Epidermal melanocyte (primary cell): ENCODE results near the gene SREK1.

Experiments used
- DNase-seq: peaks from one replicate; pipeline ENCODE4 v3.0.0; 2011; ENCODE audit warnings: low spot score; ENCODE audit not compliant: insufficient read length

SREK1 gene

GRCh38 chr5:66164044-66164790 is 20.1 kb downstream of the SREK1 start:
- no peak for DNase-seq

GRCh38 chr5:66168226-66168625 is 24.1 kb downstream of the SREK1 start:
- DNase-seq = no peak

- DNase-seq = no peak
These were observed 25.4 kb downstream of the SREK1 start for GRCh38 chr5:66169534-66169933.

GRCh38 chr5:66170195-66170919 is 26.3 kb downstream of the SREK1 start:
- no peak for DNase-seq

GRCh38 chr5:66171349-66172344 is 27.5 kb downstream of the SREK1 start:
- no peak for DNase-seq

GRCh38 chr5:66174338-66174737 is 30.2 kb downstream of the SREK1 start:
- no peak for DNase-seq

GRCh38 chr5:66178799-66179198 is 34.7 kb downstream of the SREK1 start:
- no peak for DNase-seq

- no peak for DNase-seq
These were observed 35.4 kb downstream of the SREK1 start for GRCh38 chr5:66179297-66180051.

- DNase-seq = no peak
These were observed 36.4 kb downstream of the SREK1 start for GRCh38 chr5:66180282-66181155.

GRCh38 chr5:66186108-66186507 is 42.0 kb downstream of the SREK1 start:
- no peak for DNase-seq

- DNase-seq = no peak
These were observed 49.3 kb downstream of the SREK1 start for GRCh38 chr5:66193419-66193818.

GRCh38 chr5:66197764-66198405 is 53.8 kb downstream of the SREK1 start:
- DNase-seq = no peak

GRCh38 chr5:66198837-66199236 is 54.7 kb downstream of the SREK1 start:
- DNase-seq = no peak

GRCh38 chr5:66203531-66203930 is 59.4 kb downstream of the SREK1 start:
- no peak for DNase-seq

- no peak for DNase-seq
These were observed 62.4 kb downstream of the SREK1 start for GRCh38 chr5:66206465-66206864.

- no peak for DNase-seq
These were observed 63.9 kb downstream of the SREK1 start for GRCh38 chr5:66207800-66208561.

GRCh38 chr5:66209350-66209749 is 65.2 kb downstream of the SREK1 start:
- DNase-seq = no peak

GRCh38 chr5:66209794-66210193 is 65.7 kb downstream of the SREK1 start:
- no peak for DNase-seq

GRCh38 chr5:66213533-66213932 is 69.4 kb downstream of the SREK1 start:
- no peak for DNase-seq
